OCI-LY3 (cell line): ENCODE data around the gene TSPAN9.

Experiments used
- H2AFZ ChIP-seq: fragments of 200-600, 300-600 bp; shearing (Covaris generic); 2 replicates; pipeline ENCODE4 v1.6.0; 2014; ENCODE audit warnings: antibody characterized with exemption, low read depth, low read length
- H3K27ac ChIP-seq: fragments of 200-600, 300-600 bp; sonication (generic); 2 replicates; pipeline ENCODE4 v1.5.1; 2014; ENCODE audit warnings: mild to moderate bottlenecking, low read length, moderate library complexity, mixed read lengths
- H3K27me3 ChIP-seq: fragments of 200-600, 300-600 bp; sonication (generic); 2 replicates; pipeline ENCODE4 v1.6.1; 2014; ENCODE audit warnings: low read depth, low read length, mixed read lengths
- H3K36me3 ChIP-seq: fragments of 200-600, 300-600 bp; sonication (generic); replicated peaks from 2 replicates; pipeline ENCODE3; 2014; ENCODE audit warnings: low read depth, low read length, mixed read lengths
- H3K4me1 ChIP-seq: fragments of 300-600, 200-600 bp; sonication (generic); 2 replicates; pipeline ENCODE4 v1.6.1; 2014; ENCODE audit warnings: low read length, mixed read lengths
- H3K4me2 ChIP-seq: fragments of 200-600, 300-600 bp; sonication (generic); 2 replicates; pipeline ENCODE4 v1.6.1; 2014; ENCODE audit warnings: low read length, mixed read lengths
- H3K4me3 ChIP-seq: fragments of 300-600, 200-600 bp; sonication (generic); 2 replicates; pipeline ENCODE4 v1.5.1; 2014; ENCODE audit warnings: antibody characterized with exemption, mild to moderate bottlenecking, low read length, moderate library complexity
- H3K79me2 ChIP-seq: fragments of 300-600, 200-600 bp; shearing (Covaris generic); 2 replicates; pipeline ENCODE4 v1.6.1; 2014; ENCODE audit warnings: mild to moderate bottlenecking, low read length, mixed read lengths
- H3K9ac ChIP-seq: fragments of 300-600, 200-600 bp; shearing (Covaris generic); 2 replicates; pipeline ENCODE4 v1.6.0; 2014; ENCODE audit warnings: mild to moderate bottlenecking, low read length, moderate library complexity
- H3K9me3 ChIP-seq: fragments of 200-600, 300-600 bp; shearing (Covaris generic); 2 replicates; pipeline ENCODE4 v1.6.1; 2014; ENCODE audit warnings: low read length, mixed read lengths; ENCODE audit not compliant: insufficient read depth
- H4K20me1 ChIP-seq: fragments of 200-600, 300-600 bp; sonication (generic); 2 replicates; pipeline ENCODE4 v1.6.1; 2016; ENCODE audit warnings: low read length, mixed read lengths; ENCODE audit not compliant: insufficient read depth
- CTCF ChIP-seq: fragments of 200-600, 300-600 bp; sonication (generic); IDR thresholded peaks from 2 replicates; pipeline ENCODE4 v1.5.1; 2014; ENCODE audit warnings: antibody characterized with exemption, low read length, low read depth
- EZH2phosphoT487 ChIP-seq: fragments of 200-600 bp; shearing (Covaris generic); IDR thresholded peaks from 2 replicates; pipeline ENCODE4 v1.6.1; 2018; ENCODE audit warnings: antibody characterized with exemption, mixed run types, low read depth

The TSPAN9 gene

GRCh38 chr12:3263282-3263681 is 186.1 kb downstream of the TSPAN9 start:
- H4K20me1 ChIP-seq: no peaks in the 10 kb centered on the region; the same call in 1 of the 2 replicates
- no peak overlapping the region for H2AFZ ChIP-seq
- H3K79me2 ChIP-seq: no peaks in the 10 kb centered on the region
- no peak overlapping the region for H3K4me3 ChIP-seq
- H3K4me1 ChIP-seq: no peaks in the 10 kb centered on the region
- H3K27ac ChIP-seq: no peak overlapping the region
- no peak overlapping the region for H3K9ac ChIP-seq
- H3K4me2 ChIP-seq: no peak overlapping the region
- no peak for TF ChIP-seq CTCF
- no peaks in the 10 kb centered on the region for H3K9me3 ChIP-seq
- no peaks in the 10 kb centered on the region for H3K36me3 ChIP-seq
- peaks cover 35% of the 10 kb centered on the region for H3K27me3 ChIP-seq

GRCh38 chr12:3263939-3264922 is 187.1 kb downstream of the TSPAN9 start:
- Histone ChIP-seq H3K27ac (no peak overlapping the region), H3K27me3 (peaks cover 35% of the 10 kb centered on the region)

GRCh38 chr12:3265406-3265805 is 188.2 kb downstream of the TSPAN9 start:
- H3K9ac ChIP-seq: no peak overlapping the region
- H3K9me3 ChIP-seq: no peaks in the 10 kb centered on the region
- no peak overlapping the region for H3K27ac ChIP-seq
- no peak overlapping the region for H3K4me3 ChIP-seq
- no peaks in the 10 kb centered on the region for H3K79me2 ChIP-seq
- H4K20me1 ChIP-seq: no peaks in the 10 kb centered on the region; the same call in 1 of the 2 replicates
- no peaks in the 10 kb centered on the region for H3K4me1 ChIP-seq
- no peaks in the 10 kb centered on the region for H3K36me3 ChIP-seq
- no peak overlapping the region for H2AFZ ChIP-seq
- H3K27me3 ChIP-seq: peaks cover 36% of the 10 kb centered on the region
- TF ChIP-seq CTCF (no peak), EZH2phosphoT487 (no peak)
- H3K4me2 ChIP-seq: no peak overlapping the region

More at GRCh38 chr12:3263939-3264922, 187.1 kb downstream of the TSPAN9 start:
- Histone ChIP-seq H3K4me2 (no peak overlapping the region), H2AFZ (no peak overlapping the region), H3K36me3 (no peaks in the 10 kb centered on the region), H3K4me3 (no peak overlapping the region), H3K4me1 (no peaks in the 10 kb centered on the region), H3K9me3 (no peaks in the 10 kb centered on the region), H3K9ac (no peak overlapping the region), H3K79me2 (no peaks in the 10 kb centered on the region), H4K20me1 (no peaks in the 10 kb centered on the region; the same call in 1 of the 2 replicates)
- no peak for TF ChIP-seq CTCF
- TF ChIP-seq EZH2phosphoT487: no peak

- Histone ChIP-seq H2AFZ (no peak overlapping the region), H3K9me3 (no peaks in the 10 kb centered on the region), H3K27ac (no peak overlapping the region), H3K9ac (no peak overlapping the region), H3K27me3 (peaks cover 36% of the 10 kb centered on the region), H4K20me1 (no peaks in the 10 kb centered on the region; the same call in 1 of the 2 replicates), H3K79me2 (no peaks in the 10 kb centered on the region), H3K4me1 (no peaks in the 10 kb centered on the region), H3K4me3 (no peak overlapping the region), H3K4me2 (no peak overlapping the region), H3K36me3 (no peaks in the 10 kb centered on the region)
- no peak for TF ChIP-seq EZH2phosphoT487
- no peak for TF ChIP-seq CTCF
These were observed 189.5 kb downstream of the TSPAN9 start for GRCh38 chr12:3266638-3267037.
